COR-L47 (cell line): ENCODE measurements around the gene MADD.

ENCODE experiments used
- DNase-seq: peaks from one replicate; lab custom pipeline; 2025; lab: John Stamatoyannopoulos, UW

The MADD gene

GRCh38 chr11:47269829-47270305, at the start of gene MADD:
MADD (plus strand) TSS chr11:47270133.
- peak; percentile 89 for DNase-seq

GRCh38 chr11:47220401-47220821, 49.5 kb upstream of the MADD start:
- DNase-seq, result no peak

DNA sequence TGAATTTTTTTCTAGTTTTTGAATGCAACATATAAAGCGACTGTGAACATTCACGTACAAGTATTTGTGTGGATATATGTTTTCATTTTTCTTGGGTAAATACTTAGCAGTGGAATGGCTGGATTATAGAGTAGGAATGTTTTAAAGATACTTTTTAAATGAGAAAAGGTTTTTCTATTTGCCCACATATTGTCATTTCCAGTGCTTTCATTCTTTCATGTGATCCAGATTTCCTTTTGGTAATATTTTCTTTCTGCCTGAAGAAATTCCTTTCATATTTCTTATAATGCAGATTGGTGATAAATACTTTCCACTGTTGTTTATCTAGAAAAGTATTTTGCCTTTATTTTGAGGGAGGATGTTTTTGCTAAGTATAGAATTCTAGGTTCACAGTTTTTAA, 47.2 kb upstream of the MADD start:
- DNase-seq, result no peak

- DNase-seq, result no peak
Measured at GRCh38 chr11:47225552-47226400, 44.2 kb upstream of the MADD start.

DNA sequence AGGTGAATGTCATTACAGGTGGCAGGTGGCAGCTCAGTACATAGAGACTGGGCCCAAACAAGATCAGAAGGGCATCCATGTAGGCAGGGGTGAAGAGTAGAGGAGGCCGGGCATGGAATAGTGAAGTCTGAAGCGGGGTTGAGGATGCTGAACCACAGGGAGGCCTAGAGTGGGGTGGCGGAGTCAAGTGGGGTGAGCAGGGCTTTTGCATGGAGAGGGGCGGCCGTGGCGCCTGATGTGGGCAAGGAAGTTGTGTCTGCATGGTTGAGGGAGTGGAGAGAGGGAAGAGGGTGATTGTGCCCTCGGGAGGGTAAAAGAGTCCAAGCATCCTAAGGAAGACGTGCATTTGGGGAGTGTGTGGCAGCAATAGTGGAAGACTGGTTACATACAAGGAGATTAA, 40.8 kb upstream of the MADD start:
- DNase-seq, result no peak

DNA sequence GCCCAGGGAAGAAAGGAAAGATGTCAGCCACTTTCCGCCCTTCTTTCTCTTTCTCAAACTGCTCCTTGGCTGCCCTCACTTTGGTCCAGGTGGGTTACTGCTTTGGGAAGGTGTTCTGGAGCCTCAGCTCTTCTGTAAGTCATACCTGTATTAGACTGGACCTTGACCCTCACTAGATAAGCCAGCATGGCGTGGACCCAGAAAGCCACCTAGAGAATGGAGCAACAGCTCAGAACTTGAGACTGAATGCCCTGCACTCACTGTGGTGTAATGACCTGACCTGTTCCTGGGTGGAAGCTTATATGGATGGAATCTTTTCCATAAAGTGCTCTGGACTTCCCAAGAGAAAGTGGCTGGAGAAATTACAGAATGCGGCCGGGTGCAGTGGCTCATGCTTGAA, 36.9 kb upstream of the MADD start:
- no peak for DNase-seq

- peak; percentile 39 for DNase-seq
Measured at GRCh38 chr11:47233989-47234668, 35.8 kb upstream of the MADD start.

DNA sequence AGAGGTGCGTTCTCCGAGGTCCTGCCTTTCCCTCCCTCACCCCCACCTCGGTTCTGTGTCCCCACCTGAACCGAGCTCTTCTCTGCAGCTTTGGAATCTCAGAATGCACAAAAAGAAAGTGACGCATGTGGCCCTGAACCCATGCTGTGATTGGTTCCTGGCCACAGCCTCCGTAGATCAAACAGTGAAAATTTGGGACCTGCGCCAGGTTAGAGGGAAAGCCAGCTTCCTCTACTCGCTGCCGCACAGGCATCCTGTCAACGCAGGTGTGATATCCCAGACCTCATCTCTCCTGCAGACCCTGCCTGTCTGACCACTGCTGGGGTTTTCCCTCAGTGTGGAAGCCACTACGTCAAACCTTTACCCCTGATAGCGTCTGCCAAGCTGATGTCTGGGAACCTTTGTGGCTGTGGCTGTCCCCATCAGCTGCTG, 35.2 kb upstream of the MADD start:
- peak; percentile 76 for DNase-seq

GRCh38 chr11:47235163-47235562, 34.8 kb upstream of the MADD start:
- no peak for DNase-seq

GRCh38 chr11:47236482-47236881, 33.5 kb upstream of the MADD start:
- DNase-seq, result no peak

DNA sequence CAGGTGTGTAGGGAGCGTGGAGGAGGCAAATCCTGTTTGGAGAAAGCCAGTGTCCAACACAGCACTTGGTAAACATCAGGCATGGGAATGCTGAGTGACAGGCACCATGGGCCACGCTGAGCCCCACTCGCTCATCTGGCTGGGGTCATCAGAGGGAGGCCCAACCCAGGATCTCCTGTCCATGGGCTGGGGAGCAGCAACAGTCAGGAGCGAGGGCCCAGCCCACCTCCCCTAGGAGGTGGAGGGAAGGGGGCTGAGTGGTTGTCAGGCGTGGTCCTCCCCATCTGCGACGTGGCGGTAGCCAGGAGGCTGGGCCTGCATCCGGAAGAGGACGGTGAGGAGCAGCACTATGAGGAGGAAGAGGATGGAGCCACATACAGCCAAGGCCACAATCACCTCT, 30.1 kb upstream of the MADD start:
- no peak for DNase-seq

GRCh38 chr11:47241841-47242301, 28.1 kb upstream of the MADD start:
- DNase-seq, result no peak

DNA sequence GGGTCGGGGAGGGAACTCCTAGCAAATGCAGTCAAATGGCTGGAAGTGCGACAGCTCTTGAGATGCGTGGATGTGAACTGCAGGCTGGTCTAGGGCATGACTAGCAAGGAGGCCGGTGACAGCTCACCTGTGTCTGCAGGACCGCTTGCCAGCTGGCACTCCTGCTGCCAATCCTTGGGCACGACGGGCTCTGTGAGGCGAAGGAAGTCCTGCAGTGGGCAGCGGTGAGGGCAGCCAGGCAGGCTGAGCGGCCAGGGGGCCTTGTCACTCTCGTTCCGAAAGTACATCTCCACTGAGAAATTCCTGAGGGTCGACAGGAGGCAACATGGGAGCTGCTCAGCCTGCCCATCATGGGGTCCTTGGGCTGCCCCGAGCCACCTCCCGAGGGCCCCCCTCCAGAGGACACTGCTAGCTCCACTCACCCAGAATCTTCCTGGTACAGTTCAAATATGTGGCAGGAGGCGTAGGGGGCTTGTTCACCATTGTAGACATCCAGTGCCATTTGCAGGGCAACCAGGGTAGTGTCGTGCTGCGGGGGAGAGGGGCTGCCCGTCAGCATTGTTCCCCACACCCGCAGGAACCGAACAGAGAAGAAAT, 27.2 kb upstream of the MADD start:
- DNase-seq, result no peak

- no peak for DNase-seq
Measured at GRCh38 chr11:47243454-47243853, 26.5 kb upstream of the MADD start.

- DNase-seq, result no peak
Measured at GRCh38 chr11:47244448-47245350, 25.2 kb upstream of the MADD start.

DNA sequence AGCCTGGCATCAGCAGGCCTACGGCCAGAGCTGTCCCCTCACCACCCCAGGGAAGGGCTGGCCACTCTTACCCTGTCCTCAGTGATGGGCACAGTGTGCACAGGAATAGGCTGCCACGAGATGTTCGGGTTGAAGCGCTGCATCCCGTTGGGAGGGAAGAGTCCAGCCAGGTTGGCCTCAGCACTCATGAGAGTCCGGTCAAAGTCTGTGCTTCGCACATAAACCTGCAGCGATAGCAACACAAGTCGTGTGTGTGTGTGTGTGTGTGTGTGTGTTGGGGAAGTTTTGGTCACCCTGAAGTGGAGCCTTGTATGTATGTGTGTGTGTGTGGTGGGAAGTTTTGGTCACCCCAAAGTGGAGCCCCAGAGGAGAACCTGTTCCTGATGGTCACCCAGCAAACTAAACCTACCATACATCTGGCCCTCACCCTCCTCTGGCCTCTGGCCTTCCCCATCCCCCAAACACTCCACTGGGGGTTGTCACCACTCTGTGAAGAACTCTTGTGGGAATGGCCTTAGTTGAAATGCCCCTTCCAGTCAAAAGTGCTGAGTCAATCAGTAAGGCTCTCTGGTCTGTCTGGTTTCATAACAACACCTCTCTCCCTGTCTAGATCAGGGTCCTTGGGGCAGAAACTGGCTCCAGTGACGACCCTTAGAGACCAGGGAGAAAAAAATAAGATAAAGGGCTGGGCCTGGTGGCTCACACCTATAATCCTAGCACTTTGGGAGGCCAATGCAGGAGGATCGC, 24.1 kb upstream of the MADD start:
- DNase-seq, result no peak

DNA sequence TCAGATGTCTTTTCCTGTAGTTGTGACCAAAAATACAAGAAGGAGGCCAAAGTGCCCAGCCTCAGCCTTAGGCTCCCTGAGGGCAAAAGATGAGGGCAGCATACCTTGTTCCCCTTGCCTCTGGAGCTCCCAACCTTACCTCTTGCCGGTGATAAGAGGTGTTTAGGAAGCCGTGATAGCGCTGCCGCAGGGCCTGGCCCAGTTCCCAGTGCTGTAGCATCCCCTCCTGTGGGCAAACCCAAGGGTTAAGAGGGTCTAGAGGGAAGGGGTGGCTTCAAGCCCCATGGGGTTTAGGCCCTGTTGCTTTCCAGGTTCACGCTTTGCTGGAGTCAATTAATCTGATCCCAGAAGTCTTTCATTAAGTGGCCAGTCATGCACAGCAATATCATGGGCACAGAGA, 22.4 kb upstream of the MADD start:
- DNase-seq, result no peak

- DNase-seq, result no peak
Measured at GRCh38 chr11:47248304-47248663, 21.6 kb upstream of the MADD start.

DNA sequence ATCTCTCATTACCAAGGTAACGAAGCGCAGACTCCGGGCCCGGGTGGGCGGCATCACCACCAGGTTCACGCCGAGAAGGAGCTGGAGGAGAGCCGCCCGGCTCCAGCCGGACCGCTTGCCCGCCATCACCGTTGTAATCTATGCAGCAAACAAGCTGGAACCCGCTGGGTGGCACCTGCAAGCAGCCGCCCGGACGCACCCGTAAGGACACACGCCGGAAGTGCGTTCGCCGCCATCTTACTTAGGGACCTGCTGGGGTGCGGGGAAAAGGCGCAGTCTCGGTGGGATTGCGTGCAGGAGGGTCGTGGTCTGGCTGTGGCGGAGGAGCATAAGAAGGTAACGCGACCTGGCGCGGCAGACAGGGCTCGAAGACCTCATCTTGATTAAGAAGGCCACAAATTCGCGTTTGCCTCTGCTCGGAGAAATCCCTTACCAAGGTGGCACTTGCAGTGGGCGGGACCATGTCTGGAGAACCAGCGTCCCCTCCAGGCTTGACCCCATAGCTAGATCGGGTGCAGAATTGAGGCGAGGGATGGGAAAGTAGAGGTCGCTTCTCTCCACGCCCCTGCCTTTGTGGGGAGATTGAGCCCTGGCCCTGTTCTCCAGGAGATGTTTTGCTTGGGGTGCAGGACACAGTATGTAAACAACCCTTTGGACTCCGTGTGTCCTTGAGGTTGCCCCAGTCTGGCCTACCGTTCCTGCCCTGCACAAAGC, 21.1 kb upstream of the MADD start, which contains the start of gene ACP2:
Gene ACP2 (minus strand): TSS at position 151 of the 714 bp plus-strand sequence. CDS start 25 bp downstream, at position 126.
- DNase-seq, result peak; percentile 92

- DNase-seq, result no peak
Measured at GRCh38 chr11:47249378-47249715, 20.6 kb upstream of the MADD start.
